HEK293 (cell line): ENCODE results near the gene DACT3.
"Not testable (repeated sequence)": the region's sequence is repeated elsewhere in the genome, so short reads cannot be mapped to it uniquely, and the experiment has no call there.

Experiments used
- CTCF ChIA-PET: fragments of 350-600 bp; formaldehyde crosslinking; extraction: SDS; loops from one replicate; lab custom pipeline; 2021; ENCODE audit warnings: antibody characterized with exemption; lab: Yijun Ruan, JAX
- POLR2A ChIA-PET: fragments of 300-600 bp; formaldehyde crosslinking; extraction: SDS; loops from one replicate; lab custom pipeline; 2020; ENCODE audit warnings: antibody characterized with exemption, inconsistent platforms; lab: Yijun Ruan, JAX
- H3K27ac ChIP-seq: fragments of 200-500 bp; sonication (Bioruptor generic); 2 replicates; pipeline ENCODE4 v1.5.1; 2014; ENCODE audit warnings: low read depth, low read length, control low read depth, inconsistent platforms; ENCODE audit errors: extremely low read depth
- H3K36me3 ChIP-seq, 2 experiments: fragments of 200-500 bp in 1 of 2; sonication (Bioruptor generic) in 1 of 2; 1 replicate in 1 of 2; 2 replicates in 1 of 2; pipeline ENCODE4 v1.5.1; 2014 to 2017; ENCODE audit warnings: inconsistent platforms in 2 of 2, low read length in 2 of 2; ENCODE audit not compliant: control insufficient read depth in 2 of 2, insufficient read depth in 1 of 2
- H3K4me1 ChIP-seq: fragments of 200-500 bp; sonication (Bioruptor generic); 2 replicates; pipeline ENCODE4 v1.5.1; 2014; ENCODE audit warnings: mild to moderate bottlenecking, low read length, inconsistent platforms; ENCODE audit not compliant: control insufficient read depth, insufficient read depth
- H3K4me3 ChIP-seq: 2 replicates; pipeline ENCODE4 v1.5.1; 2011; ENCODE audit warnings: low read depth, mild to moderate bottlenecking, control low read depth, low read length, moderate library complexity
- H3K9me3 ChIP-seq: fragments of 200-500 bp; sonication (Bioruptor generic); 2 replicates; pipeline ENCODE4 v1.5.1; 2014; ENCODE audit warnings: low read depth, low read length, inconsistent platforms; ENCODE audit not compliant: control insufficient read depth, insufficient read depth
- EGR2 ChIP-seq: fragments of 450-650 bp; formaldehyde crosslinking; IDR thresholded peaks from 2 replicates; pipeline ENCODE4 v1.5.1; 2016; ENCODE audit warnings: low read depth, missing biosample characterization, missing genetic modification characterization
- GLIS1 ChIP-seq: fragments of 450-650 bp; formaldehyde crosslinking; IDR thresholded peaks from 2 replicates; pipeline ENCODE4 v1.5.1; 2016; ENCODE audit warnings: missing biosample characterization, missing genetic modification characterization
- HIC1 ChIP-seq: fragments of 450-650 bp; formaldehyde crosslinking; IDR thresholded peaks from 2 replicates; pipeline ENCODE4 v1.5.1; 2016; ENCODE audit warnings: missing biosample characterization, missing genetic modification characterization
- KLF8 ChIP-seq: fragments of 450-650 bp; formaldehyde crosslinking; IDR thresholded peaks from 2 replicates; pipeline ENCODE4 v1.5.1; 2016; ENCODE audit warnings: missing biosample characterization, missing genetic modification characterization
- PBX3 ChIP-seq: sonication (generic); formaldehyde crosslinking; IDR thresholded peaks from 2 replicates; pipeline ENCODE4 v1.8.1; 2022; ENCODE audit warnings: mild to moderate bottlenecking, moderate library complexity, missing genetic modification reagents
- ZBTB11 ChIP-seq: fragments of 450-650 bp; formaldehyde crosslinking; conservative IDR thresholded peaks from 2 replicates; pipeline ENCODE4 v1.5.1; 2016; ENCODE audit warnings: low read depth, missing biosample characterization, missing genetic modification characterization
- ZIC2 ChIP-seq: fragments of 450-650 bp; formaldehyde crosslinking; IDR thresholded peaks from 2 replicates; pipeline ENCODE4 v1.5.1; 2016; ENCODE audit warnings: missing biosample characterization, missing genetic modification characterization
- ZNF23 ChIP-seq: fragments of 450-650 bp; formaldehyde crosslinking; IDR thresholded peaks from 2 replicates; pipeline ENCODE4 v1.5.1; 2016; ENCODE audit warnings: missing biosample characterization, missing genetic modification characterization, borderline replicate concordance
- ZNF335 ChIP-seq: fragments of 450-650 bp; formaldehyde crosslinking; conservative IDR thresholded peaks from 2 replicates; pipeline ENCODE4 v1.5.1; 2016; ENCODE audit warnings: missing biosample characterization, missing genetic modification characterization
- ZNF350 ChIP-seq: fragments of 450-650 bp; formaldehyde crosslinking; IDR thresholded peaks from 2 replicates; pipeline ENCODE4 v1.5.0; 2017; ENCODE audit warnings: missing biosample characterization, mild to moderate bottlenecking, missing genetic modification characterization
- ZNF426 ChIP-seq: fragments of 450-650 bp; formaldehyde crosslinking; IDR thresholded peaks from 2 replicates; pipeline ENCODE4 v1.5.1; 2017; ENCODE audit warnings: missing biosample characterization, missing genetic modification characterization, mild to moderate bottlenecking, inconsistent platforms, moderate library complexity
- ZNF544 ChIP-seq: fragments of 450-650 bp; formaldehyde crosslinking; IDR thresholded peaks from 2 replicates; pipeline ENCODE4 v1.5.0; 2017; ENCODE audit warnings: missing biosample characterization, missing genetic modification characterization
- ZNF548 ChIP-seq: fragments of 450-650 bp; formaldehyde crosslinking; IDR thresholded peaks from 2 replicates; pipeline ENCODE4 v1.5.1; 2016; ENCODE audit warnings: missing biosample characterization, missing genetic modification characterization
- ZNF785 ChIP-seq: fragments of 450-650 bp; formaldehyde crosslinking; IDR thresholded peaks from 2 replicates; pipeline ENCODE4 v1.5.1; 2016; ENCODE audit warnings: missing biosample characterization, missing genetic modification characterization

The DACT3 gene

GRCh38 chr19:46630586-46631205 lies 30.3 kb downstream of the DACT3 start (continued):
- no peak for TF ChIP-seq ZBTB11 (tag by site-specific recombination)
- peak; percentile 90 for TF ChIP-seq GLIS1 (tag by site-specific recombination)
- TF ChIP-seq ZNF23: no peak
- no peak for TF ChIP-seq ZNF426 (tag by site-specific recombination)
- no peak for TF ChIP-seq HIC1 (tag by site-specific recombination)
- no peak for TF ChIP-seq KLF8 (tag by site-specific recombination)
- TF ChIP-seq ZIC2: peak; percentile 29; the same call in 1 of the 2 replicates
- TF ChIP-seq EGR2 (tag by site-specific recombination): no peak

GRCh38 chr19:46629546-46630025 lies 31.4 kb downstream of the DACT3 start:
- ChIA-PET CTCF (interaction anchor here (0.6 to 6.9 kb wide), 4 partner anchors 13 to 122 kb away, joined by 3 to 95 read pairs (median 11); partner anchors contain the start of gene DACT3), POLR2A (interaction anchor here (2.5 kb wide), 1 partner anchor 29 kb away, joined by 7 read pairs; the partner anchor contains the start of gene CALM3)
- Histone ChIP-seq H3K36me3 (no peaks in the 10 kb centered on the region), H3K9me3 (no peaks in the 10 kb centered on the region), H3K27ac (no peak overlapping the region), H3K4me1 (peaks cover 3% of the 10 kb centered on the region; the same call in 1 of the 2 replicates), H3K4me3 (no peak overlapping the region)
- peak; percentile 49 for TF ChIP-seq ZIC2
- no peak for TF ChIP-seq ZNF548 (tag by site-specific recombination)
- TF ChIP-seq ZNF335: peak; percentile 62

GRCh38 chr19:46628970-46629369 lies 32.0 kb downstream of the DACT3 start:
- not testable (repeated sequence) for H3K36me3 ChIP-seq, H3K27ac ChIP-seq, H3K4me1 ChIP-seq, H3K4me3 ChIP-seq, H3K9me3 ChIP-seq
- CTCF ChIA-PET: interaction anchor here (0.6 to 6.9 kb wide), 5 partner anchors 13 to 259 kb away, joined by 3 to 95 read pairs (median 4); partner anchors contain the start of gene DACT3
- POLR2A ChIA-PET: interaction anchor here (2.5 kb wide), 1 partner anchor 28 kb away, joined by 7 read pairs; the partner anchor contains the start of gene CALM3

GRCh38 chr19:46626446-46626845 lies 34.5 kb downstream of the DACT3 start:
- Histone ChIP-seq H3K9me3 (no peaks in the 10 kb centered on the region), H3K36me3 (no peaks in the 10 kb centered on the region), H3K4me3 (no peak overlapping the region), H3K4me1 (no peaks in the 10 kb centered on the region), H3K27ac (no peak overlapping the region)
- TF ChIP-seq ZNF785 (tag by site-specific recombination): no peak
- no peak for TF ChIP-seq PBX3
- TF ChIP-seq ZNF350: no peak
- no peak for TF ChIP-seq ZNF544 (tag by site-specific recombination)
- CTCF ChIA-PET: interaction anchor here (0.6 to 2.5 kb wide), 5 partner anchors 9 to 78 kb away, joined by 3 to 12 read pairs (median 4); partner anchors contain the start of gene DACT3
- POLR2A ChIA-PET: interaction anchor here (1.3 kb wide), 1 partner anchor 20 kb away, joined by 3 read pairs; no protein-coding TSS in a partner anchor
